Anterior cingulate cortex (tissue), 58 donors: ENCODE data around the gene DNHD1.

Experiments used
- DNase-seq, 58 donors: peaks; one replicate each; lab custom pipeline; 2025; lab: John Stamatoyannopoulos, UW

DNHD1 gene, protein sequence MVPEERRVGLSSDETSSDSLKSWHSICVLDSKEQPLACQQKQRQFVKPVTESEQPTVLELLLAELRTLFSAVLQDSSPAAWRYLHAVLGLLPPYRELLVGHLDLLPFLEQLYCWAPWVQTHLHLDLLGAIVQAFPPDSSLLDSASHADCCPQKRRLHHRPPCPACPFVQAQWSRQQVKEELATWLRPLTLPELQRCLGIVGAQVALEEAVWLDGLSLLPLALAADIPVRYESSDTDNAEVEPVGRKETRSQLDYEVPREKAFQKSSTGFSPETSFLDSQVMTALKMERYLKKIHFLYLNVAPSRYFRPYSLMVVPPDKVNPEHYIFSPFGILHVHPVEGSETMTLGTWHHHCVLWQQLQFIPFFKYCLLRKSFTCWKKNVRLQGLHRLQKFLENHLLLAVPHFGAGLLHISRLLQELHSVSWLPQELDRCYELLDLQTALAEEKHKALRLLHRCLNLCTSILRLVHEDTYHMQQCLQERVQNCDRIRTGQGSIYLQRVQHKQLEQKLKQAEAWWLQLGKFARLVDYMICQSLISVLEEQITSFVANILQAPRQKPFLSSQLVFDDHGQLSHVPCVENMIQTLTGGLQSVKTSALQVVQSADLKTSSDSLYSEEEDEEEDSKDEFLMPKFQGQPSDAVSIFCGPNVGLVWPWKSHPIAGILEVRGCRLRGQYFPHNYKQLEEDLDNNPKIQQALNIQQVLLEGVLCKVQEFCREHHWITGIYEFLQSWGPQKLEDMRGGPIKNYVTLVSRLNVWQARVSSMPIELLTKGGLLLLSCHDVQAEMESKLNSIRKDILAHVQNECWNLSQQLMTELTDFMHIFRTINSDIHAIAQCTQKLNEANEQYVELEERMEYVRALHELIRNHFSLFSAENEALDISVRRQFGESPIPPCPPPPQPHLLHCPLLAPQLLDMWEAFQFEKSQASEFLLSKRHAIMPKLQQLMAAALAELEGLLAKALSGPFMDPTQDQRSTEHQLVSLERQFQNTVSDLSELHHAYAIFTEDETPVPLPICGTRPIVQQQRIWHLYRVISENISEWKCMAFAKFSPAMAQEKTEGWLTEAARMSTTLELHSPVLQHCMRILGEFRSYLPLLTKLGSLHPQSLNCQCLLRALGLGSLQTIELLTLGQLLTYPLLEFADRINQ (N-terminal part only)

DNA sequence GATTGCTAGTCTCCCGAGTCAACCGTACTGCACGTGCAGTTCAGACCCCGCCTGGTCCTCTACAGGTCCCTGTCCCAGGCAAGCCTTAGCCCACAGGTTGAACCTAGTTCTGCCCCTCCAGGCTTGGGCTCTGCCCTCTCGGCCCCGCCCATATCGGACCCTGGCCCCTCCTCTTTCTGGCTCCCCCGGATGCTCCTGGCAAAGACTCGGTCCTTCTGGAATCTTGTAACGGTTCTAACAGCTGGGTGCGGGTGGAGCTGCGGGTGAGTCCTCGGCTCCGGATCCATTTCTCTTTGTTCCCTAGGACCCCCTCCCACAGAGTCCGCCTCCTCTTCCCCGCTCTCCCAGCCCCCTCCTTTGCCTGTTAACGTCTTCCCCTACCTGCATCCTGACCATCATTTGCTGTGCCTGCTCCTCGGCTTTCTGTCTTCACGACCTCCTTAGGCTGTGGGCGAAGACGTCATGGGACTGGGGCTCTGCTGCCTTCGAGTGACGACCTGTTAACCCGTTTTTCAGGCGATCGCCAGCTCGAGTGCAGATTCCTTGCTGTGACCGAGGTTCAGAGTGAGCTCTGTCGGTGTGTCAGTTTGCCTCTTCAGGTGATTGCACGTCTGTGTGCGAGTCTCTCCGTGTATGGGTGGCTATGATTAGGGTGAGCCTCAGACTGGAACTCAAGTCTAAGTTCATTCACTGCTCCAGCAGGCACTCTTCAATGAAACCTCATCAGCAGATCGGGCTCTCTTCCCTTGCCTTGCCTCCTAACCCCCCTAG is at the start of gene DNHD1:
Gene DNHD1 (plus strand): TSS at position 212 of the 771 bp plus-strand sequence. CDS start 936 bp downstream, outside the sequence.
- peak in 2 of 58 donors; percentile 5 to 20 for DNase-seq

DNA sequence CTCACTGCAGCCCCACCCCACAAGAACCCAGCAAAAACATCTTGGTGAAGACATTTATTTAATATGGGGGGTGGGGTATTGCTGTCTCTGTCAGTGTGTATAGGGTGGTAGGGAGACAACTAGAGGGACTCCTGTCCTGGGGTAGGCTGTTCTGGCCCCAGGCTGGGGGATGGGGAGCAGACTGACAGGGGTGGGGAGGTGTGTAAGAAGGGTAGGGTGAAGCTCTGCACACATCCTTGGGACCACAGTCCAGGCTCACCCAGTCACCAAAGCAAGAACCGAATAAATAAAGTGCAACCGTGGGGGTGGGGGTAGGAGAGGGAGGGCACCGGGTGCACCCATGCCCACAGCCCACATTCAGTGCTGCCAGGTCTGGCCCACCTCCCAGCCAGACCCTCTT is 48.5 kb upstream of the DNHD1 start:
- no peak for DNase-seq

DNA sequence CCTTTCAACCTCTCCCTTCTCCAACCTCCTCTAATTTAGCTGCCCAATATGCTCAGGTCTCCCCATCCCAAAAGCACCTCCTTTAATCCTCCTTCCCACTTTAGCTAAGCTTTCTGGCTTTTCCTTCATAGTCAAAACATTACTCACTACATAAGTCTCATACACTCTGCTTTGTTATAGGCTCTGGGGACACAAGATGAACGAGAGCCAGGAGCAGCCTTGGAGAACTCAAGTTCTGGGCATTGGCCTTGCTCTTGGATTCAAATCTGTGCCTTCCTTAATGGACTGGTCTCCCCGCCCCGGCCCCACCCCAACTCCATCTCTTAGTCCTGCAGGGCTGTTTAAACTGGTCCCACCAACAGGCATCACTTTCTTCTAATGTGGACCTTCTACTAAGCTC is 44.9 kb upstream of the DNHD1 start:
- no peak for DNase-seq

DNA sequence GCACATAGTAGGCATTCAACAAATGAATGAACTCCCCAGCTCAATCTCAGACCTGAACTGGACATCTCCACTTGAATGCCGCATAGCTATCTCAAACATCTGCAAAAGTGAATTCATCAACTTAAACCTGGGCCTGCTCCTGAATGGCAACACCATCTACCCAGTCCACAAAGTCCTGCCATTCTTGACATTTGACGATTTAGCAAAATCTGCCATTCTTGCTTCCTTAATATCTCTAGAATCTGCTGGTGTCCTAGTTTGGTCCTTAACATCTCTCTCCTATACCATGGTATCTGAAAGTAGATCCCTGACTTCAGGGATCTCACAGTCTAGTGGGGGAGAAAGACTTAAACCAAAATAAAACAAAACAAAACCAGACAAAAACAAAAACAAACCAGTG is 43.9 kb upstream of the DNHD1 start:
- DNase-seq = no peak

DNA sequence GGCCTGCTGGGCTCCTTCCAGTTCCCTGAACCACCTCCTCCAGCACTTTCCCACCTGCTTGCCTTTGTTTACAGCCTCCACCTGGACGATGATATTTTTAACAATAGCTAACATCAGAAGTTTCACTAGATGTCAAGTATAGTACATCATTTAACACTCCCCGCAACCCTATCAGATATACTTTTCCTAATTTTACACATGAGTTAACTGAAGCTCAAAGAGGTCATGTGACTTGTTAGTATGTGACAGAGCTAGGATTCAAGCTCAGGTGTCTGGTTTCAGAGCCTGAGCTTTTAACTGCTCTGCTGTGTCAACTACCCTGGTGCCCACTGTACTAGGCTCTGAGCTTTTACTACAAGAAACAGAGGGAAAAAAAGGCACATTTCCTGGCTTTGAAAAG is 42.0 kb upstream of the DNHD1 start:
- DNase-seq = no peak

DNA sequence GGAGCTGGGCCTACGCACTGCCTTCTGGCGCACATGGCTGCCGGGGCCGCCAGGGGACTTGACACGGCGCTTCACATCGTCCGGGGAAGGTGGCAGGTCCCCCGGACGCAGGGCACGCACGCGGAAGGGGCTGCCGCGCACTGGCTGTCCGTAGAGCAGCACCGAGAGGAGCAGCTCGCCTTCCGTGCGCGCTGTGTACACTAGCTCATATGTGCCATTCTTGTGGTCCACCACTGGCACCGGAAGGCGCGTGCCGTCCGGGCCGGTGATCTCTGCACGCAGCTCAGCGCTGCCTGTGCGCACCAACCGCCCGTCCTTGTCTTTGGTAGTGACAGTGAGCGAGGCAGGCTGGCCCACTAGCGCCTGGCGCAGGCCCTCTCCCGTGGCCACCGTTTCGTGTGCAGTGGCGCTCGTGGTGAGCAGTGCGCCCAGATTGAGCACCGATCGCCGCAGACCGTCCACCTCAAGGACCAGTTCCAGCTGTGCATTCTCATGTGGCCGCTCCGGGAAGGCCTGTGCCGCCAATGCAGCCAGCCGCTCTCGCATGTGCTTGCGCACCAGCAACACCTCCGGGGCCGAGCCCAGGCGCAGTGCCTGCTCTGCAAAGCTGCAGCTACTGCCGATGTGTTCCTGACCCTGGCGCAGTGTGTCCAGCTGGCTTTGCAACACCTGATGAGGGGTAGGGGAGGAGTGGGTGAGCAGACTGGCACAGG is 40.6 kb upstream of the DNHD1 start:
- DNase-seq = no peak

DNA sequence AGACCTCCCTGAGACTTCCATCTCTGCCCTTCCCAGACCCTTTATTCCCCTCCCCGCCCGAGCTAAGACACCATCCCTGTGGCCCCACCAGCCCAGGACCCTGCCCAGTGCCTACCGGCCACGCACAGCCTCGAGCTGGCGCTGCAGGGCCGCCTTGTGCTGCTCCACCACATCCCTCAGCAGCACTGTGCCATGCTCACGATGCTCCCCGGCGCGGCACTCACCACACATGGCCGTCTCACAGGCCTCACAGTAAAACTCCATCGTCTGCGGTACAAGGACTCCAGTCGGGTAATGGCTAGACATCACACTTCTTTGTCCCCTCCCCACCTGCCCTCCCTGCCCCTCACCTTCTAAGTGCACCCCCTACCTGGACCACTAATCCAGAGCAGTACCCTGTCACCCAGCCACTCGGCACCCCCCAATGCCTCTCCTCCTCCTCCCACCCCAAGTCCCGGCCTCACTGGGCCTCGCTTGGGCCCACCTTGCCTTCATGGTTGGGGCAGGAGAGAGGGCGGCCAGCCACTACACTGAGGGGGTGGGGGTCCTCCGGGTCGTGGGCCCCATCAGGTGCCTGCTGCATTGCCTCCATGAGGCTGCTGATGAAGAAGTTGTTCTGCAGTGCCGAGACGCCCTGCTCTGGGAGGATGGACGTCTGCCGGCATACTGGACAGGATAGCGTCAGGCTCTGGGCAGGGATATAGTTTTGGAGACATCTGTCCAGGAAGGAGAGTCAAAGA is 39.3 kb upstream of the DNHD1 start:
- DNase-seq = no peak

DNA sequence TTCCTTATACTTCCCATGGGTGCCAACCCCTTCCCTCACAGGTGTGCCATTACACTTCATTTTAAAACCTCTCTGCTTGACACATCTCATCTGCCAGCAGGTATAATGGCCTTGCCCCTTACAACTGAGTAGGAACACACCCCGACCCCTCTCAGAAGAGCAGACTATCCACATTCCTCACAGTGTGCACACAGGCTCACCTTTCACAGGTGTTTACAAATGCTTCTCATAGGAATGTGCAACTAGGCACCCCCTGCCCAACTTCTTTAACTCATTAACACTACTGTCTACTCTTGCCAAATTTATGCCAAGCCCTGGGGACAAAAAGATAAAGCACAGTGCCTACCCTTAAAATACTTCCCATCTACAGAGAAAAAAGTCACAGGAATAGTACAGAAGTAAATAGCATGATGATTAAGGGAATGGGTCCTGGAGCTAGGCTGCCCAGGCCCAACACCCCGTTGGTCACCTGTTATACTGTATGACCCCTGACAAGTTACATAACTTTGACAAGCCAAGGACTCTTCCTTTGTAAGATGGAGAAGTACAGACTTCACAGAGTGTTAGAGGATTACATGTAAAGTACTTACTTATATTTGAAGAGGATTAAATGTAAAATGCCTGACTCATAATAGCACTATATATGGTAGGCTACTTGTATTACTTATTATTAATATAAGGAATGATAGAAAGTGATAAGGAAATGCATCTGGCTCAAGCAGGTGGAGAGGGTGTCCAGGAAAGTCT is 38.6 kb upstream of the DNHD1 start:
- no peak for DNase-seq

DNA sequence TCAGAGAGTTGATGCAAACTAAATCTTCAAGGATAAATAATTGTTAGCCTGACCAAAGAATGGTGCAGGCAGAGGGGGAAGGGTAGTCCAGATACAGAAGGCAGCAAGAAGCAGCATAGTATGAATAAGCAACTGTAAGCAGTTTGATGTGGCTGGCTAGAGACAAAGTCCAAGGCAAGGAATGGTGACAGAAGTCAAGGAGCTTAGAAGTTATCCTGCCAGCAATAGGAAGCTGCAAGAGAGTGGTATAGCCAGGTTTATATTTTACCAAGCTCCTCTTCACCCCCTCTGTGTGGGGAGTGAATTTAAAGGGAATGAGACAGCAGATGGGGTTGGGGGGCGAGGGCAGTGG is 38.0 kb upstream of the DNHD1 start:
- no peak for DNase-seq

DNA sequence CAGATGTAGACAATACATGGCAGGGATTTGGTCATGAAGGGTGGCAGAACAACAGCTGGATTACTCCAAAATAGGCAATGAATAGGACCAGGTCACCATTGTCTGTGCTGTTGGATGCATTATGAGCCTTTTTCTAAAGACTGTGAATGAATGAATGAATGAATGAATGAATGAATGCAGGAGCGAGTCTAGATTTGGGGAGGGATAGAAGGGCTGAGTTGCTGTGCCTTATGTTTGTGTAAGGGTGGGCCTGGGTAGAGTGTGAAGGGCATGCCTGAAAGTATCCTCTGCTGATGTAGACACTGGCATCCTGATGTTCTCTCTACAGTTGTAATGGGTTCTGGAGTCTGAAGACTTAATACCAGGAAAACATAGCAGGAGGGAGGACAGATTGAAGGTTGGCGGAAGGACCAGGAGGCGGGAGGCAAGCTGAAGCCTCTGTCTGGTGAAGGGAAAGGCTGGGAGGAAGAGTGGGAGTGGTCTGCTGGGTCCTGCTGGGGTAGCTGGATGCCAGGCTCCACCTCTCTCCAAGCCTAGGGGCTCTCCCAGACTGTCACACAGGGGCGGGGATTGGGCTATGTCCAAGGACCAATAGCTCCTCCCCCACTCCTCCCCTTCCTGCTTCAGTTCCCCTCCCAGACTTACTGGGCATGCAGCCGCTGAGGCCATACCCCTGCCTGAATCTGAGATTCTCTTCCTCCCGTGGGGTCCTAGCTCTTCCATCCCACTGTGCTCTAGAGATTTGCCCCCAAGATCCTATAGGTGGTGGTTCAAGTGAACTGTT is 28.2 kb upstream of the DNHD1 start:
- DNase-seq = peak in 54 of 58 donors; percentile 7 to 91 (median 70)

DNA sequence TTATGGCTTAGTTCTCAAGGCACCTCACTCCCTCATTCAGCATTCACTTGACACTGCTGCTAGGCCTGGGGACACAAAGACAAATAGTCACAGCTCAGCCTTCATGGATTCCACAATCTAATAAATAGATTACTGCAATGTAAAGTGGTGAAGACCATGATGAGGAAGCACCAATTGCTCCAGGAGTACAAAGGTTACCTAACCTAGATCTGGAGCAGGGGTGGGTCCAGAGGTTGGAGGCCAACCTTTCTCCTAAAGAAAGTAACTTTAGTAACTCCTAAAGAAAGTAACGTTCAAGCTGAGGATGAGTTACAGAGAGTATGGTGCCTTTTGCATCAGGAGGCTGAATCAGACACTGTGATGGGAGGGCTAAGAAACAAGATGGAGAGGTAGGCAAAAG is 27.5 kb upstream of the DNHD1 start:
- no peak for DNase-seq

DNA sequence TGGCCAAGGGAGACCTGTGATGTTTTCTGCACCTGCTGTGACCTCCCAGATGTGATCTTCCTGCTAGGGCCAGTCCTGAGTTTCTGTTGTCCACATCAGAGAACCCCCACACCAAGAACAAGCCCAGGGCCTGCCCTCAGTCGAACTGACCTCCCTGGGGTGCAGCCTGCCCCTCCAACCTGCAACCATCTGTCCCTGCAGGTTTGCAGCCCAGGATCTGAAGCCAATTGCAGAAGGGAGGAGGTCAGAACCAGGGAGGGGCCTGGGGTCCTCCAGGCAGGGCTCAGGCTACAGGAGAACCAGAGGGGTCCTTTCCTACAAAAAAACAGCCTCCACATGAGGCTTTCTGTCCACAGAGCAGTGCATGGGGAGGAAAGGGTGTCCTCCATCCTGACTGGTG is 24.1 kb upstream of the DNHD1 start:
- DNase-seq = peak in 2 of 58 donors; percentile 2 to 6

DNA sequence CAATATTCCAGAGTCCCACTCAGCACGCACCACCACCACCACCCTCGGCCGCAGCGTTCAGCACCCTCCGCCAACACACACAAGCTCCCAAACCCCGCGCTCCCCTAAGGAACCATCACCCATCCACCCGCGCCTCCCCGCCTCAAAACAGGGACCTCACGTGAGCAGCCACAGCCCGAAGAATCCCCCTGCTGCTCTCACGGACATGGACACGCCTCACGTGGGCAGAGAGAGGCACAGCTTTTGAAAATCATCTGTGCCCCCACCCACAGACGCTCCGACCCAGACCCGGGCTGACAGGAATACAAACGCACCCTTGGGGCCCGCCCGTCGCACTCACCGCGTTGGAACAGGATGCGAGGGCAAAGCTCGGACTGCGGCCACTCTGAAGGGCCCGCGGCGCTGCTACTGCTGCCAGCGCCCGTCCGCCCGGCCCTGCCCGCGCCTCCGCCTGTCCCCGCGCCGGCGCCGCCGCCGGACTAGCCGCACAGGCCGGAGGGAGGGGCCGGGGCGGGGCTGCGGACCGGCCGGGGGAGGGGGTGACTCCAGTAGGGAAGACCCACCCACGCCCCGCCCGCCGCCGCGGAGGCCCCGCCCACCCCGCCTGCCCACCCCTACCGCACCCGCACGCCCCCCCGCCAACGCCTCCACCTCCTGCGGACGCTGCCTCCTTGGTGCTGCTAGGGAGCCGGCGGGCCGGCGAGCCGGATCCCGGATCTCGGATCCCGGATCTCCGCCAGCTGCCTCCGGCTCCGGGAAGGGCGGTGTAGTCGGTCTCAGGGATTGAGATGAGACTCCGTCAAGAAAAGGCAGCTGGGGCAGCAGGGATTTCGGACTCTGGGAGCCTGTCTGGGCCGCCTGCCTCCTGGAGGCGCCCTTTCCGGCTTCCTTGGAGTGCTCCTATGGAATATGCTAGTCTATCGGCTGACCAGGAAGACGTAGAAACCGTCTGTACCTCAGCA is 23.3 kb upstream of the DNHD1 start, which contains the start of gene TRIM3:
Gene TRIM3 (minus strand): TSS at position 491 of the 962 bp plus-strand sequence. CDS start 8,246 bp downstream, outside the sequence.
- DNase-seq = peak in 57 of 58 donors; percentile 40 to 97 (median 88)

DNA sequence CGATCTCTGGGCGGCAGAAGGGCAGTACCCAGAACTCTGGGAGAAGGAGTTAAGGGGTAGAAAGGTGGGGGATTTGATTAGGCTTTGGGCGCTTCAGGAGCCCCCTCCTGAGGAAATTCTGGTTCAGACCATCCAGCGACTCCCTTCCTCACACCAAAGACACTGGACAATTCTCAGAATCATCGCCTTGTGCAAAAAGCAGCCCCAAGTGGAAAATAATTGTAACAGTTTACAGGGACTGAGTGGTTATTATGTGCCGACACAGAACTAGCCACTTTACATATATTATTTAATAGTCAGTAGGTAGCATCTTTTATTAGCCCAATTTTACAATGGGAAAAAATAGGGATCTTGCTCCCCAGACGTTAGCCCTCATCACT is 22.7 kb upstream of the DNHD1 start:
- no peak for DNase-seq

DNA sequence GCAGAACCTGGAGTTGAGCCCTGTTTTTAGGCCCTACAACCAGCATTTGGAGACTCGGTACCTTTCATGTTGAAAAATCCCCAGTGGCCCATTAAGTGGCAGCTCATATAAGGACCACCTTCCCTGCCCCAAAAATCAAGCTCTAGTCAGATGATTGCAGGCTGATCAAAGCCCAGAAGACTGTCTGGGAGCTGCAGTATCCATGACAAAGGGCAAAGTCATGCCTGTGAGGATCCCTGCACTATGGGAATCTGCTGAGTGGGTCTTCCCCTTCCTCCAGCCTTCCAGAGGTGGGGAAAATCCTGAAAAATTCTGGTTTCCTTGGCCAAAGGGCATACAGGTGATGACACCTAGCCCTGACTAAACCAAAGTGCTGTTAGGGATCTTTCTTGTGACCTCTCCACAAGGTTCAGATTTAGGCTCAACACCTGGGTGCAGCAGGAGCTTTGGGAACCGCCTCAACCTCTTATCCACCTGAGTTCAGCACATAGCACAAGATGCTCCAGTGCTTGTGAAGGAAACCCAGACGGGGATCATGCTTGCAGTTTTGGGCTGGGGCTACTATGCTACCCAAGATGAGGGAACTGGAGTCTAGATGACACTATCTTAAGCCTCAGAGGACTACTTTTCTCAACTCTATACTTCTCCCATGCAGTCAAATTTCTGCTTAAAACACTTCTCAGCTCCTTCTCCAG is 22.1 kb upstream of the DNHD1 start:
- DNase-seq = no peak
